Aorta (tissue), 5 donors: ENCODE results near the gene GALNT2. TPM values are rescaled to one million over a fixed set of nuclear protein-coding genes. Genes with fewer than 3 reads are reported as not detected.

ENCODE experiments used
- ATAC-seq: fragments of 200-7000 bp; cut with Tn5 transposase; one replicate; pipeline ENCODE4 v1.9.1; 2022; ENCODE audit warnings: moderate library complexity; ENCODE audit not compliant: low FRiP score
- DNase-seq, 2 donors: peaks; one replicate each; pipeline ENCODE4 v3.0.0-alpha.2; 2020
- H3K27ac ChIP-seq, 2 donors: one replicate each; pipeline ENCODE4 v1.5.1; 2013; ENCODE audit warnings: low read length in 2 of 2, mild to moderate bottlenecking in 2 of 2, moderate library complexity in 2 of 2, control low read depth in 1 of 2, inconsistent platforms in 1 of 2, low read depth in 1 of 2
- H3K27me3 ChIP-seq, 2 donors: one replicate each; pipeline ENCODE4 v1.6.1; 2013; ENCODE audit warnings: control low read depth in 1 of 2, low read length in 1 of 2, mild to moderate bottlenecking in 1 of 2, moderate library complexity in 1 of 2; ENCODE audit not compliant: insufficient read depth in 2 of 2, control insufficient read depth in 1 of 2
- H3K36me3 ChIP-seq, 2 donors: one replicate each; pipeline ENCODE4 v1.6.1; 2013; ENCODE audit warnings: control low read depth in 1 of 2, low read length in 1 of 2, mild to moderate bottlenecking in 1 of 2; ENCODE audit not compliant: insufficient read depth in 2 of 2, control insufficient read depth in 1 of 2
- H3K4me1 ChIP-seq, 2 donors: one replicate each; pipeline ENCODE4 v1.6.1; 2013; ENCODE audit warnings: low read length in 2 of 2, control low read depth in 1 of 2, mild to moderate bottlenecking in 1 of 2, moderate library complexity in 1 of 2; ENCODE audit not compliant: insufficient read depth in 2 of 2, control insufficient read depth in 1 of 2
- H3K4me3 ChIP-seq, 2 donors: one replicate each; pipeline ENCODE4 v1.5.1; 2013; ENCODE audit warnings: low read length in 2 of 2, control low read depth in 1 of 2, mild to moderate bottlenecking in 1 of 2
- H3K9me3 ChIP-seq: one replicate; pipeline ENCODE4 v1.6.1; 2013; ENCODE audit warnings: mild to moderate bottlenecking, low read length; ENCODE audit not compliant: control insufficient read depth
- WGBS, 2 donors: extraction: QIAGEN DNeasy Blood & Tissue Kit; methylation state at CpG; one replicate each; pipeline ENCODE4 v1.1.7; 2013; 5-methylcytosine and 5-hydroxymethylcytosine counted together
- intact Hi-C, 2 donors: fragments of 100-400 bp; cut with DNase I; formaldehyde crosslinking; loops; one replicate each; pipeline versions ENCODE4 v1.14.2 to v1.15.0; 2022
- polyA plus RNA-seq, 2 donors: library from polyadenylated mRNA; stranded (reverse); fragments of 200-250 nt; gene quantifications; one replicate each; pipeline ENCODE4 v1.2.3, GENCODE V29; 2013
- total RNA-seq, 2 donors: library from RNA; stranded (reverse); fragmentation: NEBNext Ultra II Directional; extraction: Animal tissue kit (Norgen Biotek cat#: 25700); gene quantifications; one replicate each; pipeline ENCODE4 v1.2.1, GENCODE V29; 2021
- donor health status: healthy with polysubstance abuse.
- donor health status: Bipolar disorder and iron deficiency.
- donor health status: DM: no; HTN: no; CAD: no.
- donor health status: DM: no; HTN: no; CAD: no.
- donor health status: DM: yes; HTN: yes; CAD: no.

Gene GALNT2
- total and polyA plus RNA-seq, 4 donors: 29.1 to 116 (median 105) TPM

DNA sequence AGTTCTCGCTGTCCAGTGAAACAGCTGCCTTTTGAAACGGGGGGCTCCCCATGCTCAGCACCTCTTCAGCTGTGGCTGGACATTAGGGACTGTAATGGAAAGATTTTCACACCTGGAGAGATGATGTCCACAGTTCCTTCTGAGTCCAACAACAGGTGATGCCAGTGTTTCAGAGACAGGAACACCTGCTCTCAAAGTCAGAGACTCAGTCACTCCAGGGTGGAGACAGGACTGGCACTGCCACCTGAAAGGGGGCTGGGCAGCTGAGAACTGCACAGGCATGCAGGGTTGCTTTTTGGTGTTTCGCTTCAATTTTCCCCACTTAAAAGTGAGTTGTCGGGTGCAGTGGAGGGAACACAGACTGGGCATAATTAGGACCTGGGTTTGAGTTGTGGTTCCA, 124.8 kb downstream of the GALNT2 start:
- no peak for ATAC-seq
- no peak for DNase-seq
- Histone ChIP-seq H3K27me3 (no peaks in the 10 kb centered on the region), H3K4me3 (no peak overlapping the region), H3K9me3 (no peaks in the 10 kb centered on the region), H3K4me1 (no peaks in the 10 kb centered on the region), H3K27ac (peak overlapping the region in 1 of 2 donors; percentile 64), H3K36me3 (no peaks in the 10 kb centered on the region)
- WGBS, 2 donors: 85 to 88% methylated on average over 4 of the region's 4 CpGs
- intact Hi-C loops: no loop called here

DNA sequence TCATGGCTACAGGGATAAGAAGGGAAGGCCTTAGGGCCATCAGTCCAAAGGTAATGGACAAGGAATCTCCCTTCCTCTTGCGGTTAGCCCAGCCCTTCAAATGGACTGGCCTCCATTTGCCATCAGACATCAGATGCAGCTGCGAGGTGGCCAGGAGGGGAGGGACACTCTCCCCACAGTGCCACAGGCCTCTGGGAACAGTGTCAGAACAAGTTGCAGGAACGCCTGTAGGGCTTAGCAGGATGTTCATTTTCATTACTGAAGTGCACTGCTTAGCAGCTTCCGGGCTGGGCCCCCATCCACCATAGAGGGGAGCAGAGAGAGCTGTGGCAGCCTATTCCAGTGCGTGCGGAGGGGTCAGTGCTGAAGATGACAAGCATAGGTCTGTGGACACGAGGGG, 127.5 kb downstream of the GALNT2 start:
- H3K27me3 ChIP-seq: no peaks in the 10 kb centered on the region
- H3K4me3 ChIP-seq: no peak overlapping the region
- 74 to 77% methylated on average over 7 of the region's 7 CpGs for WGBS, 2 donors
- H3K9me3 ChIP-seq: no peaks in the 10 kb centered on the region
- no peak for ATAC-seq
- intact Hi-C loops: no loop called here
- no peak for DNase-seq
- H3K4me1 ChIP-seq: no peaks in the 10 kb centered on the region
- H3K27ac ChIP-seq: no peak overlapping the region
- no peaks in the 10 kb centered on the region for H3K36me3 ChIP-seq

DNA sequence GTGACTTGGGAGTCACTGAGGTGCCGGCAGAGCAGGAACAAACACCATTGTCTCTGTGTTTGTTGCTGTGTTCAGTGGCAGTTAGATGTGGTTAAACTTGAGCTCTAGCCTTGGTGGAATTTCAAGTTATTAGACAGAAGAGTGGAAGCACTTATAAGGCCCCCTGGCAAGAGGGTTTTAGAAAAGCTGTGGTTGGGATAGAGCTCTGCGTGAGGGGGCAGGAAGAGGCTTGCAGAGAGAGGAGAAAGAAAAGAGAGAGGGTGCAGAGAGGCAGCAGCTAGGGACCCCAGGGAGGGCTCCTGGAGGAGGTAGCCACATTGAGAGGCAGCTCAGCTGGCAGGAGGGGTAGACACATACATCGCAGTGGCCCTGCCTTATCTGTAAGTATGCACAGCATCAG, 128.2 kb downstream of the GALNT2 start:
- no peak for DNase-seq
- Histone ChIP-seq H3K27me3 (no peaks in the 10 kb centered on the region), H3K4me1 (no peaks in the 10 kb centered on the region), H3K4me3 (no peak overlapping the region), H3K36me3 (no peaks in the 10 kb centered on the region), H3K9me3 (no peaks in the 10 kb centered on the region), H3K27ac (no peak overlapping the region)
- ATAC-seq: no peak
- intact Hi-C loops: no loop called here
- 70 to 82% methylated on average over 3 of the region's 3 CpGs for WGBS, 2 donors

DNA sequence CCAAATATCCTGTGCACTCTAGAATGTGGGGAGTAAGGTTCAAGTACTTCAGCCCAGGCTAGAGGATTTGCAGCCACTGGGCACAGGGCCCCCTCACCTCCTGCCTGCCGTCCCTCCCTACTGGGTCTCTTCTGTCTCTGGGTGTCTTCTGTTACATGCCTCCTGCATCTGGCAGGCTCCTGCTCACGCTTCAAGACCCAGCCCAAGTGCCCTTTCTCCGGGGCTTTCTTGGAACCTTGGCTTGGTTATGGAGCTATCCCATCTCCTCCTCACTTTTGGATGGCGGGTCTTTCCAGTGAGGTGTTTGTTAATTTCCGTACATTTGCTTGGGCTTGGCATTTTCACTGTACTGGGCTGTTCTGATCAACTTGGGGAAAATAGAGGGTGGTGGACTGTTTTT, 129.0 kb downstream of the GALNT2 start:
- H3K9me3 ChIP-seq: no peaks in the 10 kb centered on the region
- no peak overlapping the region for H3K4me3 ChIP-seq
- 86 to 87% methylated on average over 5 of the region's 5 CpGs for WGBS, 2 donors
- DNase-seq: no peak
- no peaks in the 10 kb centered on the region for H3K36me3 ChIP-seq
- no peak for ATAC-seq
- no peak overlapping the region for H3K27ac ChIP-seq
- no peaks in the 10 kb centered on the region for H3K27me3 ChIP-seq
- H3K4me1 ChIP-seq: no peaks in the 10 kb centered on the region
- intact Hi-C loops: no loop called here

DNA sequence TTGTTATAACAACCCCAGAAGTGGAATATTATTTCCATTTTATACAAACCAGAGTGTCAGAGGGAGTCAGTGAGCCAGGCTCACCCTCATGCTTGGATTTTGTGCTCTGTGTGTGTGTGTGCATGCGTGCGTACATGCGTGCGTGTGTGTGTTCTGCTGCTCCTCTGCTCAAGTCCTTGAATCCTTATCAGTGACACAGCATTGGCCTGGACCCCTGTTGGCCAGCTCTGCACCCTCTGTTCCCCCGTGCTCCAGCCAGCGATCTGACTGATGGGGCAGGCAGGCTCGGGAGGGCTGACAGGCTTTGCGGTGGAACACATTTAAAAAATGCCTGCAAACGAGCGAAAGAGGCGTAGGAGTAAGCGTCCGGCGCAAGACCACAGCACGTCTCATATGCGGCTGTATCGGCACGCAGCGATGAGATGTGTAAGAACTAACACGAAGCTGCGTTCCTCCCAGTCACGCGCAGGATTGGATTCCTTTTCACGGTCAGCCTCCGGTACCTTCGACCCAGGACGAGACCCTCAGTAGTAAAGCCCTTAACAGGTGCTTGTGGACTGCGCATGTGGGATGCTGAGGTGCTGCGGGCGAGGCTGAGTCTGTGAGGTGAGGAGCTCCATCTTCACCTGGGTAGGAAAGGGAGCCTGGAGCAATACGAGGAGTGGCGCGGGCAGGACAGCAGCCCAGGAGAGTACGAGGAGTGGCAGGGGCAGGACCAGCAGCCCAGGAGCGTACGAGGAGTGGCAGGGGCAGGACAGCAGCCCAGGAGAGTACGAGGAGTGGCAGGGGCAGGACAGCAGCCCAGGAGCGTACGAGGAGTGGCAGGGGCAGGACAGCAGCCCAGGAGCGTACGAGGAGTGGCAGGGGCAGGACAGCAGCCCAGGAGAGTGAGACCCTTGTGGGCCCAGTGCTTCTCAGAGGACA, 130.9 kb downstream of the GALNT2 start:
- 57 to 63% methylated on average over 41 of the region's 41 CpGs for WGBS, 2 donors
- no peaks in the 10 kb centered on the region for H3K36me3 ChIP-seq
- H3K9me3 ChIP-seq: no peaks in the 10 kb centered on the region
- no peak overlapping the region for H3K27ac ChIP-seq
- no peak overlapping the region for H3K4me3 ChIP-seq
- H3K27me3 ChIP-seq: no peaks in the 10 kb centered on the region
- H3K4me1 ChIP-seq: no peaks in the 10 kb centered on the region
- DNase-seq: no peak
- intact Hi-C loops: no loop called here
- ATAC-seq: no peak

DNA sequence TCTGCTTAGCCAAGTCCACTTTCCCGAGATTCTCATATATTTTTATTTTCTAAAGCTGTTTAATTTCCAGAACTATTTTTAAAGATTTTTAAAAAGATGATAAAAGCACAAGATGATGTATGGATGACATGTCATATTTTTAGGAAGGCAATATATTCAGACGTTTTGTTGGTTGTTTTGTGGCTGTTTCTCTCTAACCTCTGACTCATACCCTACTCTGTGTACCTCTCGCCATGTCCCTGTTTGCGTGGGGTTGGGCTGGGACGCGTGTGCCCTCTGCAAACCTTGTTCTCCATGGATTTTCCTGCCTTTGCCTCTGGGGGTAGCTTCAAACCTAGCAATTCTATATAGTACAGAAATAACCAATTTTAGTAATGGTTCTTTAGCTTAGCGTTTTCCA, 132.0 kb downstream of the GALNT2 start:
- H3K9me3 ChIP-seq: no peaks in the 10 kb centered on the region
- intact Hi-C loops: no loop called here
- no peak overlapping the region for H3K27ac ChIP-seq
- no peak for ATAC-seq
- no peaks in the 10 kb centered on the region for H3K4me1 ChIP-seq
- no peak overlapping the region for H3K4me3 ChIP-seq
- H3K27me3 ChIP-seq: no peaks in the 10 kb centered on the region
- no peaks in the 10 kb centered on the region for H3K36me3 ChIP-seq
- 43 to 53% methylated on average over 7 of the region's 7 CpGs for WGBS, 2 donors
- DNase-seq: no peak

- 97 to 99% methylated on average over 4 of the region's 4 CpGs for WGBS, 2 donors
- H3K27ac ChIP-seq: no peak overlapping the region
- H3K36me3 ChIP-seq: no peaks in the 10 kb centered on the region
- ATAC-seq (no peak), DNase-seq (no peak)
- no peaks in the 10 kb centered on the region for H3K4me1 ChIP-seq
- intact Hi-C loops: no loop called here
- H3K4me3 ChIP-seq: no peak overlapping the region
- no peaks in the 10 kb centered on the region for H3K9me3 ChIP-seq
- no peaks in the 10 kb centered on the region for H3K27me3 ChIP-seq
Measured at GRCh38 chr1:230199554-230199953, 132.5 kb downstream of the GALNT2 start.

GRCh38 chr1:230200276-230200675, 133.2 kb downstream of the GALNT2 start:
- Histone ChIP-seq H3K4me3 (no peak overlapping the region), H3K27me3 (no peaks in the 10 kb centered on the region), H3K27ac (no peak overlapping the region), H3K4me1 (no peaks in the 10 kb centered on the region), H3K9me3 (no peaks in the 10 kb centered on the region), H3K36me3 (no peaks in the 10 kb centered on the region)
- no peak for ATAC-seq
- DNase-seq: peak in 1 of 2 donors; percentile 52
- intact Hi-C loops: no loop called here
- 94 to 96% methylated on average over 9 of the region's 9 CpGs for WGBS, 2 donors

- H3K9me3 ChIP-seq: no peaks in the 10 kb centered on the region
- H3K4me1 ChIP-seq: peaks cover 0 to 3% of the 10 kb centered on the region in 2 donors
- no peak overlapping the region for H3K4me3 ChIP-seq
- no peaks in the 10 kb centered on the region for H3K27me3 ChIP-seq
- no peak for ATAC-seq
- no peaks in the 10 kb centered on the region for H3K36me3 ChIP-seq
- intact Hi-C loops: no loop called here
- 80 to 82% methylated on average over 9 of the region's 9 CpGs for WGBS, 2 donors
- H3K27ac ChIP-seq: no peak overlapping the region
- DNase-seq: no peak
Measured at GRCh38 chr1:230201445-230201844, 134.4 kb downstream of the GALNT2 start.
